WTC11 (cell line): ENCODE results near the gene CD82.

Experiments used
- ATF6 ChIP-seq: sonication (generic); formaldehyde crosslinking; IDR thresholded peaks from 2 replicates; pipeline ENCODE4 v1.8.1; 2023; ENCODE audit warnings: mild to moderate bottlenecking, missing genetic modification reagents
- CREB1 ChIP-seq: sonication (generic); formaldehyde crosslinking; IDR thresholded peaks from 2 replicates; pipeline ENCODE4 v1.8.0; 2023; ENCODE audit warnings: mild to moderate bottlenecking, missing genetic modification reagents
- CTCF ChIP-seq: fragments of 200-600 bp; IDR thresholded peaks from 2 replicates; pipeline ENCODE4 v1.8.0; 2022; ENCODE audit warnings: antibody characterized with exemption
- FOXJ3 ChIP-seq: sonication (generic); formaldehyde crosslinking; IDR thresholded peaks from 2 replicates; pipeline ENCODE4 v1.9.0; 2021; ENCODE audit warnings: missing genetic modification reagents, mild to moderate bottlenecking, borderline replicate concordance
- GABPB1 ChIP-seq: sonication (generic); formaldehyde crosslinking; IDR thresholded peaks from 2 replicates; pipeline ENCODE4 v1.8.1; 2023; ENCODE audit warnings: mild to moderate bottlenecking, missing genetic modification reagents
- IRF1 ChIP-seq: sonication (generic); formaldehyde crosslinking; IDR thresholded peaks from 2 replicates; pipeline ENCODE4 v1.8.0; 2023; ENCODE audit warnings: missing genetic modification reagents
- IRF2 ChIP-seq: sonication (generic); formaldehyde crosslinking; IDR thresholded peaks from 2 replicates; pipeline ENCODE4 v1.8.0; 2022; ENCODE audit warnings: low read depth, missing genetic modification reagents, borderline replicate concordance
- JUN ChIP-seq: sonication (generic); formaldehyde crosslinking; IDR thresholded peaks from 2 replicates; pipeline ENCODE4 v1.8.0; 2023; ENCODE audit warnings: mild to moderate bottlenecking, missing genetic modification reagents
- NR2C2 ChIP-seq: sonication (generic); formaldehyde crosslinking; IDR thresholded peaks from 2 replicates; pipeline ENCODE4 v1.8.0; 2022; ENCODE audit warnings: mild to moderate bottlenecking, missing genetic modification reagents
- SP1 ChIP-seq: sonication (generic); formaldehyde crosslinking; conservative IDR thresholded peaks from 2 replicates; pipeline ENCODE4 v1.8.1; 2022; ENCODE audit warnings: missing genetic modification reagents
- USF2 ChIP-seq: sonication (generic); formaldehyde crosslinking; IDR thresholded peaks from 2 replicates; pipeline ENCODE4 v1.8.1; 2023; ENCODE audit warnings: mild to moderate bottlenecking, missing genetic modification reagents, moderate library complexity
- ZNF232 ChIP-seq: sonication (generic); formaldehyde crosslinking; IDR thresholded peaks from 2 replicates; pipeline ENCODE4 v1.8.0; 2022; ENCODE audit warnings: mild to moderate bottlenecking, missing genetic modification reagents
- ZNF416 ChIP-seq: fragments of 250-450 bp; sonication (Bioruptor Pico); IDR thresholded peaks from 2 replicates; pipeline ENCODE4 v1.9.0; 2021; ENCODE audit warnings: mild to moderate bottlenecking, inconsistent platforms

GRCh38 chr11:44630511-44631210 lies 65.2 kb downstream of the CD82 start:
- TF ChIP-seq USF2 (CRISPR knock-in tag) (no peak), IRF1 (no peak), IRF2 (no peak), JUN (CRISPR knock-in tag) (no peak), ZNF232 (CRISPR knock-in tag) (no peak), FOXJ3 (CRISPR knock-in tag) (no peak), SP1 (CRISPR knock-in tag) (no peak), NR2C2 (CRISPR knock-in tag) (no peak), GABPB1 (no peak), ATF6 (CRISPR knock-in tag) (no peak), CTCF (no peak), CREB1 (no peak), ZNF416 (CRISPR knock-in tag) (no peak)
